Measurements from ENCODE around the gene FAM156B. TPM values are rescaled to one million over a fixed set of nuclear protein-coding genes. Genes with fewer than 3 reads are reported as not detected.
"Not testable (repeated sequence)": the region's sequence is repeated elsewhere in the genome, so short reads cannot be mapped to it uniquely, and the experiment has no call there.

The FAM156B gene
- total and polyA plus RNA-seq, 2 donors (not counting 1 experiment from before 2014, with no cell fraction given), result 13.3 to 50.8 TPM

GRCh38 chrX:52906072-52906471 is 8.9 kb downstream of the FAM156B start:
- H3K36me3 ChIP-seq (replicated peaks in 1 of 2; ENCODE audit: control extremely low read depth in 1 of 2, control insufficient read depth in 1 of 2, extremely low read depth in 1 of 2, insufficient read depth in 2 of 2, low read length in 1 of 2); H3K27ac ChIP-seq (ENCODE audit: low read length in 2 of 2); POLR2A ChIA-PET; DNase-seq; H3K9ac ChIP-seq (ENCODE audit: low read length); ATAC-seq (ENCODE audit: low read depth); H3K4me1 ChIP-seq (ENCODE audit: control insufficient read depth in 2 of 2, insufficient read depth in 2 of 2, low read length in 2 of 2); H3K79me2 ChIP-seq (ENCODE audit: control insufficient read depth, insufficient read depth, low read length); H3K9me3 ChIP-seq (ENCODE audit: control extremely low read depth in 1 of 3, control insufficient read depth in 2 of 3, insufficient read depth in 1 of 3, low read length in 2 of 3); H3K27ac Mint-ChIP-seq; H3K27me3 Mint-ChIP-seq; CTCF ChIA-PET; H3K4me3 ChIP-seq (ENCODE audit: control extremely low read depth in 1 of 5, extremely low read depth in 1 of 5, insufficient read depth in 1 of 5, low read depth in 2 of 5, low read length in 4 of 5); H2AFZ ChIP-seq (ENCODE audit: insufficient read depth, low read depth, low read length, poor library complexity, severe bottlenecking); H3K9me3 Mint-ChIP-seq (ENCODE audit: insufficient read depth); H3K4me1 Mint-ChIP-seq; H3K27me3 ChIP-seq (replicated peaks in 1 of 4; ENCODE audit: control extremely low read depth in 1 of 4, control insufficient read depth in 3 of 4, insufficient read depth in 4 of 4, low read length in 3 of 4); H3K4me3 Mint-ChIP-seq; intact Hi-C loops (cut with micrococcal nuclease); H3K4me2 ChIP-seq (replicated peaks; ENCODE audit: low read depth, low read length, poor library complexity, severe bottlenecking); H4K20me1 ChIP-seq (ENCODE audit: control insufficient read depth, insufficient read depth, low read length, poor library complexity, severe bottlenecking): not testable (repeated sequence)
- WGBS (ENCODE audit: insufficient coverage), result no CpG with 5 or more reads among the region's 4 CpGs

GRCh38 chrX:52907137-52907536 is 10.0 kb downstream of the FAM156B start:
- H3K9ac ChIP-seq (ENCODE audit: low read length); H3K4me3 Mint-ChIP-seq; H3K4me1 ChIP-seq (ENCODE audit: control insufficient read depth in 2 of 2, insufficient read depth in 2 of 2, low read length in 2 of 2); DNase-seq; H3K4me2 ChIP-seq (replicated peaks; ENCODE audit: low read depth, low read length, poor library complexity, severe bottlenecking); H3K27ac Mint-ChIP-seq; H2AFZ ChIP-seq (ENCODE audit: insufficient read depth, low read depth, low read length, poor library complexity, severe bottlenecking); H3K79me2 ChIP-seq (ENCODE audit: control insufficient read depth, insufficient read depth, low read length); H3K4me3 ChIP-seq (ENCODE audit: control extremely low read depth in 1 of 5, extremely low read depth in 1 of 5, insufficient read depth in 1 of 5, low read depth in 2 of 5, low read length in 4 of 5); H3K27me3 Mint-ChIP-seq; H3K9me3 Mint-ChIP-seq (ENCODE audit: insufficient read depth); H3K27me3 ChIP-seq (replicated peaks in 1 of 4; ENCODE audit: control extremely low read depth in 1 of 4, control insufficient read depth in 3 of 4, insufficient read depth in 4 of 4, low read length in 3 of 4); H3K27ac ChIP-seq (ENCODE audit: low read length in 2 of 2); H3K36me3 ChIP-seq (replicated peaks in 1 of 2; ENCODE audit: control extremely low read depth in 1 of 2, control insufficient read depth in 1 of 2, extremely low read depth in 1 of 2, insufficient read depth in 2 of 2, low read length in 1 of 2); intact Hi-C loops (cut with micrococcal nuclease); H3K4me1 Mint-ChIP-seq; H4K20me1 ChIP-seq (ENCODE audit: control insufficient read depth, insufficient read depth, low read length, poor library complexity, severe bottlenecking); ATAC-seq (ENCODE audit: low read depth); POLR2A ChIA-PET; H3K9me3 ChIP-seq (ENCODE audit: control extremely low read depth in 1 of 3, control insufficient read depth in 2 of 3, insufficient read depth in 1 of 3, low read length in 2 of 3); CTCF ChIA-PET: not testable (repeated sequence)
- WGBS (ENCODE audit: insufficient coverage), result no CpG with 5 or more reads among the region's 17 CpGs

- H3K4me3 Mint-ChIP-seq; intact Hi-C loops (cut with micrococcal nuclease); H3K9me3 Mint-ChIP-seq (ENCODE audit: insufficient read depth); H4K20me1 ChIP-seq (ENCODE audit: control insufficient read depth, insufficient read depth, low read length, poor library complexity, severe bottlenecking); H3K36me3 ChIP-seq (replicated peaks in 1 of 2; ENCODE audit: control extremely low read depth in 1 of 2, control insufficient read depth in 1 of 2, extremely low read depth in 1 of 2, insufficient read depth in 2 of 2, low read length in 1 of 2); H3K79me2 ChIP-seq (ENCODE audit: control insufficient read depth, insufficient read depth, low read length); CTCF ChIA-PET; POLR2A ChIA-PET; H3K27ac Mint-ChIP-seq; H3K4me3 ChIP-seq (ENCODE audit: control extremely low read depth in 1 of 5, extremely low read depth in 1 of 5, insufficient read depth in 1 of 5, low read depth in 2 of 5, low read length in 4 of 5); H3K4me2 ChIP-seq (replicated peaks; ENCODE audit: low read depth, low read length, poor library complexity, severe bottlenecking); H2AFZ ChIP-seq (ENCODE audit: insufficient read depth, low read depth, low read length, poor library complexity, severe bottlenecking); ATAC-seq (ENCODE audit: low read depth); H3K27me3 ChIP-seq (replicated peaks in 1 of 4; ENCODE audit: control extremely low read depth in 1 of 4, control insufficient read depth in 3 of 4, insufficient read depth in 4 of 4, low read length in 3 of 4); H3K27ac ChIP-seq (ENCODE audit: low read length in 2 of 2); H3K27me3 Mint-ChIP-seq; H3K9me3 ChIP-seq (ENCODE audit: control extremely low read depth in 1 of 3, control insufficient read depth in 2 of 3, insufficient read depth in 1 of 3, low read length in 2 of 3); DNase-seq; H3K4me1 Mint-ChIP-seq; H3K4me1 ChIP-seq (ENCODE audit: control insufficient read depth in 2 of 2, insufficient read depth in 2 of 2, low read length in 2 of 2); H3K9ac ChIP-seq (ENCODE audit: low read length): not testable (repeated sequence)
- no CpG with 5 or more reads among the region's 17 CpGs for WGBS (ENCODE audit: insufficient coverage)
Observed at GRCh38 chrX:52907900-52908299, 10.8 kb downstream of the FAM156B start.

- H3K36me3 ChIP-seq (replicated peaks in 1 of 2; ENCODE audit: control extremely low read depth in 1 of 2, control insufficient read depth in 1 of 2, extremely low read depth in 1 of 2, insufficient read depth in 2 of 2, low read length in 1 of 2); H3K27ac Mint-ChIP-seq; DNase-seq; H3K27me3 Mint-ChIP-seq; POLR2A ChIA-PET; H3K27me3 ChIP-seq (replicated peaks in 1 of 4; ENCODE audit: control extremely low read depth in 1 of 4, control insufficient read depth in 3 of 4, insufficient read depth in 4 of 4, low read length in 3 of 4); H3K9me3 ChIP-seq (ENCODE audit: control extremely low read depth in 1 of 3, control insufficient read depth in 2 of 3, insufficient read depth in 1 of 3, low read length in 2 of 3); H3K4me1 Mint-ChIP-seq; H3K4me2 ChIP-seq (replicated peaks; ENCODE audit: low read depth, low read length, poor library complexity, severe bottlenecking); intact Hi-C loops (cut with micrococcal nuclease); H3K4me1 ChIP-seq (ENCODE audit: control insufficient read depth in 2 of 2, insufficient read depth in 2 of 2, low read length in 2 of 2); H3K9ac ChIP-seq (ENCODE audit: low read length); H3K9me3 Mint-ChIP-seq (ENCODE audit: insufficient read depth); ATAC-seq (ENCODE audit: low read depth); CTCF ChIA-PET; H3K79me2 ChIP-seq (ENCODE audit: control insufficient read depth, insufficient read depth, low read length); H3K4me3 Mint-ChIP-seq; H3K27ac ChIP-seq (ENCODE audit: low read length in 2 of 2); H4K20me1 ChIP-seq (ENCODE audit: control insufficient read depth, insufficient read depth, low read length, poor library complexity, severe bottlenecking); H3K4me3 ChIP-seq (ENCODE audit: control extremely low read depth in 1 of 5, extremely low read depth in 1 of 5, insufficient read depth in 1 of 5, low read depth in 2 of 5, low read length in 4 of 5); H2AFZ ChIP-seq (ENCODE audit: insufficient read depth, low read depth, low read length, poor library complexity, severe bottlenecking): not testable (repeated sequence)
- WGBS (ENCODE audit: insufficient coverage), result no CpG with 5 or more reads among the region's 12 CpGs
Observed at GRCh38 chrX:52909313-52909969, 12.3 kb downstream of the FAM156B start.
